ENCODE data around the gene GINS2. TPM values are rescaled to one million over a fixed set of nuclear protein-coding genes. Genes with fewer than 3 reads are reported as not detected.

Gene GINS2
- total RNA-seq, 1 donor from 2014 or later, result 0.81 TPM

- intact Hi-C loops (cut with DNase I), result no loop called here
- ATAC-seq (ENCODE audit: poor library complexity), result no peak
- DNase-seq, result peak; percentile 43
These were observed 27.7 kb downstream of the GINS2 start for GRCh38 chr16:85660843-85661739.

GRCh38 chr16:85659805-85660511 lies 28.8 kb downstream of the GINS2 start:
- ATAC-seq (ENCODE audit: poor library complexity) (peak; percentile 92), DNase-seq (peak; percentile 81)
- intact Hi-C loops (cut with DNase I), result loop anchor here (10.0 kb wide), 1 partner anchor 55 kb away; no protein-coding TSS in a partner anchor

- DNase-seq (peak; percentile 31), ATAC-seq (ENCODE audit: poor library complexity) (no peak)
- intact Hi-C loops (cut with DNase I), result loop anchor here (10.0 kb wide), 1 partner anchor 55 kb away; no protein-coding TSS in a partner anchor
These were observed 29.4 kb downstream of the GINS2 start for GRCh38 chr16:85659336-85659735.

GRCh38 chr16:85658504-85659326 lies 30.0 kb downstream of the GINS2 start:
- ATAC-seq (ENCODE audit: poor library complexity) (no peak), DNase-seq (peak; percentile 24)
- intact Hi-C loops (cut with DNase I), result loop anchor here (10.0 kb wide), 1 partner anchor 56 kb away; no protein-coding TSS in a partner anchor

- ATAC-seq (ENCODE audit: poor library complexity) (no peak), DNase-seq (peak; percentile 34)
- intact Hi-C loops (cut with DNase I), result loop anchor here (10.0 kb wide), 1 partner anchor 57 kb away; no protein-coding TSS in a partner anchor
These were observed 30.8 kb downstream of the GINS2 start for GRCh38 chr16:85657996-85658395.

- DNase-seq (no peak), ATAC-seq (ENCODE audit: poor library complexity) (no peak)
- intact Hi-C loops (cut with DNase I), result loop anchor here (10.0 kb wide), 1 partner anchor 58 kb away; no protein-coding TSS in a partner anchor
These were observed 31.5 kb downstream of the GINS2 start for GRCh38 chr16:85657267-85657650.

GRCh38 chr16:85656351-85657266 lies 32.1 kb downstream of the GINS2 start:
- intact Hi-C loops (cut with DNase I), result loop anchor here (10.0 kb wide), 1 partner anchor 58 kb away; no protein-coding TSS in a partner anchor
- DNase-seq (peak; percentile 40), ATAC-seq (ENCODE audit: poor library complexity) (no peak)

GRCh38 chr16:85655216-85656129 lies 33.3 kb downstream of the GINS2 start:
- intact Hi-C loops (cut with DNase I), result loop anchor here (10.0 kb wide), 1 partner anchor 59 kb away; no protein-coding TSS in a partner anchor
- ATAC-seq (ENCODE audit: poor library complexity) (no peak), DNase-seq (peak; percentile 26)

- DNase-seq (peak; percentile 34), ATAC-seq (ENCODE audit: poor library complexity) (no peak)
- intact Hi-C loops (cut with DNase I), result loop anchor here (10.0 kb wide), 1 partner anchor 60 kb away; no protein-coding TSS in a partner anchor
These were observed 34.3 kb downstream of the GINS2 start for GRCh38 chr16:85654251-85655095.

- ATAC-seq (ENCODE audit: poor library complexity) (no peak), DNase-seq (peak; percentile 39)
- intact Hi-C loops (cut with DNase I), result loop anchor here (10.0 kb wide), 1 partner anchor 61 kb away; no protein-coding TSS in a partner anchor
These were observed 35.4 kb downstream of the GINS2 start for GRCh38 chr16:85653290-85653891.

- peak; percentile 71 for DNase-seq
- ATAC-seq (ENCODE audit: poor library complexity), result peak; percentile 72
- intact Hi-C loops (cut with DNase I), result loop anchor here (10.0 kb wide), 1 partner anchor 62 kb away; no protein-coding TSS in a partner anchor
These were observed 36.1 kb downstream of the GINS2 start for GRCh38 chr16:85652431-85653221.

- DNase-seq, result no peak
- ATAC-seq (ENCODE audit: poor library complexity), result peak; percentile 8
- intact Hi-C loops (cut with DNase I), result loop anchor here (10.0 kb wide), 1 partner anchor 63 kb away; no protein-coding TSS in a partner anchor
These were observed 36.9 kb downstream of the GINS2 start for GRCh38 chr16:85651629-85652430.

GRCh38 chr16:85650844-85651628 lies 37.7 kb downstream of the GINS2 start:
- DNase-seq, result peak; percentile 78
- ATAC-seq (ENCODE audit: poor library complexity), result peak; percentile 32
- intact Hi-C loops (cut with DNase I), result loop anchor here (10.0 kb wide), 1 partner anchor 64 kb away; no protein-coding TSS in a partner anchor

Measured in Right ventricle myocardium superior (tissue), 1 donor.